Measurements from ENCODE around the gene DBH.

DNA sequence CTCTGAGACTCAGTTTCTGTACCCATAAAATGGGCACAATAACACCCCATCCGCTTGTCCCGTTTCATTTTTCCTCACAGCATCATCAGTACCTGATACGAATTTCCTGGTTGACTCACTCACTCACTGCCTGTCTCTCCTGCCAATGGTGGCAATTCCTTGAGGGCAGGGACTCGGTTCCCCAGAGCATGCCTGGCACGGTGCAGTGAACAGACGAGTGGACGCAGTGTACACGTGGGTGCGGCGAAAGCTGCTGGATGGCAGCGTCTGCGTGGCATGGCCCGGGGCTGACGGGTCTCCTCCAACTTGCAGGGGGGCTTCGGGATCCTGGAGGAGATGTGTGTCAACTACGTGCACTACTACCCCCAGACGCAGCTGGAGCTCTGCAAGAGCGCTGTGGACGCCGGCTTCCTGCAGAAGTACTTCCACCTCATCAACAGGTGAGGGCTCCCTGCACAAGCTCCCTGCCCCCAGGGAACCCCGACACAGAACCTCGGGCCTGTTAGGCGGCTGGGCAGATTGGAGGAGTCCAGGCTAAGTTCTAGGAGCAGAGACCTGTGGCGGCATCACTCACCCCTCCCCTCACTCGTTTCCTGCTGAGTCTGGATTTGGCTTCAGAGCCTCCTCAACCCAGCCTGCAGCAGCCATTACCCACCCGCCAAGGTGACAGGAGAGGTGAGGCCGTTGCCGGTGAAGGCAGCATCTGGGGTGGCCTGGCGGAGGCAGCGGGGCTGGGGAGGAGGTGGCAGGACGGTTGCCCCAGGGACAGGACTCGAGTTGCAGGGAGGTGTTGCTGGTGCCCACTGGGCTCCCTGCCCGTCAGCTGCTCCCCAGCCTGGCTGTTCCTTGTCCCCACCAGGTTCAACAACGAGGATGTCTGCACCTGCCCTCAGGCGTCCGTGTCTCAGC, 20.3 kb downstream of the DBH start:
- TF ChIP-seq ZFP30 (CRISPR knock-in tag; IDR thresholded peaks at IDR 0.05), result no peak
- TF ChIP-seq, protein P1, sequence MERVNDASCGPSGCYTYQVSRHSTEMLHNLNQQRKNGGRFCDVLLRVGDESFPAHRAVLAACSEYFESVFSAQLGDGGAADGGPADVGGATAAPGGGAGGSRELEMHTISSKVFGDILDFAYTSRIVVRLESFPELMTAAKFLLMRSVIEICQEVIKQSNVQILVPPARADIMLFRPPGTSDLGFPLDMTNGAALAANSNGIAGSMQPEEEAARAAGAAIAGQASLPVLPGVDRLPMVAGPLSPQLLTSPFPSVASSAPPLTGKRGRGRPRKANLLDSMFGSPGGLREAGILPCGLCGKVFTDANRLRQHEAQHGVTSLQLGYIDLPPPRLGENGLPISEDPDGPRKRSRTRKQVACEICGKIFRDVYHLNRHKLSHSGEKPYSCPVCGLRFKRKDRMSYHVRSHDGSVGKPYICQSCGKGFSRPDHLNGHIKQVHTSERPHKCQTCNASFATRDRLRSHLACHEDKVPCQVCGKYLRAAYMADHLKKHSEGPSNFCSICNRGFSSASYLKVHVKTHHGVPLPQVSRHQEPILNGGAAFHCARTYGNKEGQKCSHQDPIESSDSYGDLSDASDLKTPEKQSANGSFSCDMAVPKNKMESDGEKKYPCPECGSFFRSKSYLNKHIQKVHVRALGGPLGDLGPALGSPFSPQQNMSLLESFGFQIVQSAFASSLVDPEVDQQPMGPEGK (CRISPR knock-in tag; IDR thresholded peaks at IDR 0.05; ENCODE audit: borderline replicate concordance), result no peak
- no peak for TF ChIP-seq ZFP3 (CRISPR knock-in tag; IDR thresholded peaks at IDR 0.05)
- TF ChIP-seq ZC3H10 (CRISPR knock-in tag; IDR thresholded peaks at IDR 0.05), result no peak

Data from SK-N-SH treated with all-trans-retinoic acid at 6 μM for 48 hours (cell line).